HG03558 (cell line): ENCODE results near the gene CENPU.

Experiments used
- ATAC-seq: cut with Tn5 transposase; IDR thresholded peaks from one replicate; pipeline ENCODE4 v1.9.1; 2021; ENCODE audit warnings: moderate number of reproducible peaks; ENCODE audit not compliant: unreplicated experiment; ENCODE audit errors: extremely low read depth

Gene CENPU

DNA sequence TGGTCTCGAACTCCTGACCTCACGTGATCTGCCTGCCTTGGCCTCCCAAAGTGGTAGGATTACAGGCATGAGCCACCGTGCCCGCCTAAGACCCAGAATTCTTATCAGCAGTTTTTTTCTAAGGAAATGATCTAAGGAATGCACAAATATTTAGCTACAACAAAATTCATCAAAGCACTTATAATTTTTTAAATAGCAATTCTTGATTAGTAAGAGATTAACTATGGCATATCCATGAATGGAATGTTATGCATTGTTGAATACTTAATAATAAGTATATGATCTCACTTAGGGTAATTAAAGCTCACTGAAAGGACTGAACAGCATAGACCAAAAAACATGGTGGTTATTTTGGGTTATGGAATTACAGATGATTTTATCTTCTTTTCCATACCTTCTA is 18.4 kb downstream of the CENPU start:
- no peak for ATAC-seq

DNA sequence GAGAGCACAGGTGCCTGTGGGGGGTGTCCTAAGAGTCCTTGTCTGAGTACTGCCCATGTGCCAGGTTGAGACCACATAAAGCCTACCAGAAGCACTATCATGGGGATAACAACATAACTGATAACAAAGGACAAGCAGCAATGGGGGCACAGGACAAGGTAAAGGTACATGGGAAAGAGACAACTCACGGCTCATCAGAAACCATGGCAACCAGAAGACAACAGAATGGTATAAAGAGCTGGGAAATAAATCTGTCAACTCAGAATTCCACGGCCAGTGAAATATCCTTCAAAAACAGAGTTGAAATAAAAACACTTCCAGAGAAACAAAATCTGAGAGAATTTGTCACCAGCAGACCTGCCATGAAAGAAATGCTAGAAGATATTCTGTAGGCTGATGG is 20.0 kb downstream of the CENPU start:
- ATAC-seq, result no peak

DNA sequence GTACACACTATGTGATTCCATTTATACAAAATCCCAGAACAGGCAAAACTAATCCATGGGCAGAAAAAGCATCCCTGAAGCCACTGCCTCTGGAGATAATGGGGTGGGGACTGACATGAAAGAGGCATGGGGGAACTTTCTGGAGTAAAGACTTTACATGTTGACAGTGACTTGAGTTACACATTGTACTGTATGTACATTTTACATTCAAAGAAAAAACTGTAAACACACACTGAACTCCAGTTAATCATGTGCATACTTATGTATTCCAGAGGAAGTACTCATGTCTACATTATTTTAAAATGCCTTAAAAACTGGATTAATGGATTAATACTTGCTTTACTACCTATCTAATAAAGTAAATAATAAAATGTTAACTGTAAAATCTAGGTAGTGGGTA is 21.6 kb downstream of the CENPU start:
- no peak for ATAC-seq

DNA sequence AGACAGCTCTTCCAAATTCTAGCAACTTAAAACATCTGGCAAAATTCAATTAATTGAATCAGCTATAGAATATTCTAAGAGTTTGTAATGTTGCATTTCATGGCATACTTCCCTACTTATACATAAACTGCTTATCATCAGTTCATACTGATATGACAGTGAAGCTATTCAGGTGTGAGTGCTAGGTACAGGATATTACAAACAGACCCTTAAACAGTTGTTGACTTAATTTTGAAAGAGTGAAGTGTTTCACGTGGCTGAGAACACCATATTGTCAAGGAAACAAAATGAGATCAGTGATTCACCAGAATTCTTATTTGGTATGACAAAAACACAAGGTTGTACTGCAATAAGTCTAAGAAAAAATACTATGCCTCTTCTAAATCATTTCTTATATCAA is 27.4 kb downstream of the CENPU start:
- ATAC-seq, result no peak

DNA sequence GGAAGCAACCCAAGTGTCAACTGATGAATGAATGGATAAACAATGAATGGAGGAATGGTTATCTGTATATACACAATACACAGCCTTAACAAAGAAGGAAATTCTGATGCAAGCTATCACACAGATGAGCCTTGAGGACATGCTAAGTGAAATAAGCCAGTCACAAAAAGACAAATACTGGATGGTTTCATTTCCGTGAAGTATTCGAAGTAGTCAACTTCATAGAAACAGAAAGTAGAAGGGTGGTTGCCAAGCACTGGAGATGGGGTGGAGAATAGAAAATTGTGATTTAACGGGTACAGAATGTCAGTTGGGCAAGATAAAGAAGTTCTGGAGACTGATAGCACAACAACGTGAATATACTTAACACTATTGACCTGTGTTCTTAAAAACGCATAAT is 28.2 kb downstream of the CENPU start:
- no peak for ATAC-seq

DNA sequence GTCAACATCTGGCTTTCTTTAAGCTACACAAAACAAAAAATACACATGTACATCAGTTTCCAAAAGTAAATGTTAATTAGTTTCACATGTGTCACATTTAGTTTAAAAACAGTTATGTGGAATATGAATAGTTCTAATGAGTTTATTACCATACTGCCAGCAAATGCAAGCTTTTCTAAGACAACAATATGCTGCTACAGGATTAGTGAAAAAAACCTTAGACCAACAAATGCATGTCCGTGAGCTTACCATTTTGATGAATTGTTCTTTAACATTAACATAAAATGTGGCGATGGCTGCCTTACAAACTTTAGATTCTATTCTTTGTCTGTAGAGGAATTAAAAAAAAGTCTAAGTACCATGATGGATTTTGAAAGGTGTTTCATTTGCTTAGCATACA is 31.8 kb downstream of the CENPU start:
- ATAC-seq, result no peak

DNA sequence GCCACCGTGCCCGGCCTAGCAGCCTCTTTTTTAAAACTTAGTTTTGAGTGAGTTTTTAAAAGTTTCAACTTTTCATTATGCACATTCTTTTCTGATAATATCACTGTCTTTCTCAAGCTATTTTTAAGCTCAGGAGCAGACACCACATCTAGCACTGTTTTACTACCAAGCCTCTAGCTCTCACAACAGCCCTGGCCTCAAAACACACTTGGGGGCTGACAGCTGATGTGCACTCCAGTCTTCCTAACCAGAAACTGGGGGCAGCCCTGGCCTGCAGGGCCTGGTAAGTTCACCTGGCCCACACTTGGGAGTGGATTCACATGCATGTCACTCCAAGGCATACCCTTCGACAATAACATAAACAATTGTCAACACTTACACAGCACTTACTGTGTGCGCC is 34.0 kb downstream of the CENPU start:
- ATAC-seq, result no peak

DNA sequence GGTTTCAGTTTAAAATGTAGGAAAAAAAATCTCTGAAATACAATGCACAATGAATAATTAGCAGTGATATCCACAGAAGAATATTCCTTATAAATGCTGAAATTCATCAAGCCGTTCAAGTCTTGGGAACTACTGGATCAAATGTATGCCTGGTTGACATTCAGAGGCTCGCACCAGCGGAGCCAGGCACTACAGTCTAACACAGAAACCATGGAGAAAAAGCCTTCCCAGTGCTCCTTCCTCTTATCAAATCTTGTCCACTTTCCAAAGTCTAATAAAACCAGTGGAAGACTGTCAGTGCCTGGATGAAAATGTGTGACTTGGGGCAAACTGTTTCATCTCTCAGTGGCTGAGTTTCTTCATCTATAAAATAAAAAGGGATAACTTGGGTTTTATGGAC is 35.9 kb downstream of the CENPU start:
- no peak for ATAC-seq

DNA sequence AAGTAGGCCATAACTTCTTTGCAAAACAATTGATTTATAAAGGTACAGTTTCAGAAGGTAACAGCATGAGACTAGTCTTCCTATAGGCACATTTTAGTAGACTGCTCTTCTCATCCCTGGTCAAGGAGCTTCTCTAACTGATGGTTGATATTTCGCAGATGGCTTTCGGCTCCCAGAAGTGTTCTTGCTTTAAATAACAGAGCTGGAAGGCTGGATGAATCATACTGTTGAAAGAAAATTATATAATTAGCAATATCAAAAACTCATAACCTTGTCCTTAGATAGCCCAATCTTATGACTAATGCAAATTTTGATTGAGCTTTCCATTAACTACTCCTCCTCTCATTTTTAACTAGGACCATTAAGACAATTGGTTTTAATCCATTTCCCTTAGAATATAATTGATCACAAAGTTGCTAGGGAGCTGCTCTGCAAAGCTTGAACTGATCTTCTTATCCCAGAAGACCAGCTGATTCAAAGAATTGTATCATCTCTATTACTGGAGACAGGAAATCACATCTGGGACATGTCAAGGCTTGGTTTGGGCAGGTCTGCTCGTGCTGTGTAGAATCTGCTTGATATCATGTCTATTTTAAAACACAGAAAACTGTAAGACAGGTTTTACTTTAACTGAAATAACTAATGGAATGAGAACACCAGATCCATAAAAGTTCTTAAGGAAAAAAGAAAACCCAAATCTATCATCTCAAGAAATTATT is 38.6 kb downstream of the CENPU start:
- no peak for ATAC-seq

DNA sequence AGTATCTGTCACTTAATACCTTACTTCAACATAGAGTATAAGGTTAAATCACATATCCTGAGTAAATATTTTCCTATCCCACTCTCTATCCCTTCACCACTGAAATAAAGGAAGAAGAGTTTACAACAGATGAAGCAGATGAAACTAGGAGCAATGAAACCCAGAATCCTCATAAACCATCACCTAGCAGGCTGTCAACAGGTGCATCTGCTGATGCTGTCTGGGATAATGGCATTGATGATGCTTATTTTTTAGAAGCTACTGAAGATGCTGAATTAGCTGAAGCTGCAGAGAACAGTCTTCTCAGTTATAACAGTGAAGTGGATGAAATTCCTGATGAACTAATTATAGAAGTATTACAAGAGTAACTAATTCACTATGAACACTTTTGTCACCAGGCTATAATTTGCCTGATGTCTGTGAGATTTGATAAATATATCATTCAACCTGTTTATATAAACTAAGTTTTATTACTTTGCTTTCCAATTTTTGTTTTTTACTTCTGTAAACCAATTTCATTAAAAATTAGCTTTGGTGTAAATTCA is 39.4 kb downstream of the CENPU start:
- ATAC-seq, result no peak

DNA sequence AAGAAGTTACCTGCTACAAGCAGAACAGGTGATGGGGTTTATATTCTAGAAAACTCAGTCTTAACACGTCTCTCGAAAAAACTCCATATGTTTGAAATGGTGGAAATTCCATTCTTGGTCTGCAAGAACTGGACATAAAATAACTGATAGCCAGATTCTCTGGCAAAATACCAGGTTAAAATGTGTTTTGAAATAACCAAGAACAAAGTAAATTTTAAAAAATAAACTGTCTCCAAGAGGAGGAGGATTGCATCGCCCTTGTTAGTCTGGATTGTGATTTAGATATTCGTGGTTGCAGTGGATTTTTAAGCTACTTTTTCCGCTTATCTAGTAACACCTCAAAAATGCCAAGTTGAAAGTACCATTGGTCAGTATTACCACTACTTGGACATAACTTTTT is 40.8 kb downstream of the CENPU start:
- no peak for ATAC-seq

DNA sequence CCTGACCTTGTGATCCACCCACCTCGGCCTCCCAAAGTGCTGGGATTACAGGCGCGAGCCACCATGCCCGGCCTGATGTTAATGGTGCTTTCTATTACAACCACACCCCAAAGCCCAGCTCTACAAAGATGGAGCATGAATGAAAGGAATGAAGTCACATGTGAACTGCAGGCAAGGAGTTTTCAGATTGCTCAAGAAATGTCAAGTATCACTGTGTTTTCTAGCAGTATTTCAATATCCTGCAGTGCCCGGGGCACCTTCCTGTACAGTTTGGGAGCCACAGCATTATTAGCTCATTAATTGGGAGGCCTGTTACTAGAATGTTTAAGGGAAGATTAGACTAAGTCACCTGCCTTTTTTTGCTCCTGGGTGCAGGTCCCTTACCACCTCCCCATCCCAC is 44.2 kb downstream of the CENPU start:
- ATAC-seq, result no peak

DNA sequence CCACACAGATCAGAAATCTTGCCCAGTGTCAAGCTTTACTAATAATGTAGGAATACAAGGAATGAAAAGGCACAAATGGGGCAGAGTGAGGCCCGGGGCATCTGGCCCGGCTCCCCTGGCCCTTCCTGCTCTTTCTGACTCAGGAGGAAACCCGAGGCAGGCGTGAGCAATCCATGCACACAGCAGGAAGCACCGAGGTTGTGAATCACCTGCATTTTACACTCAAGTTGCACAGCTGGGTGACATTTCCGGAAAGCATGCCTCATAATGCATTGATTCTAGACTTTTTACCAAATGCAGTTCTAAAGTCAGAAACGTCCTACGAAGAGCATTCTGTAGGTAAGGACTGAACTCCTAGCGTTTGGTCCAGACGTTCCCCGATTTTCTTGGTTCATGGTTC is 45.4 kb downstream of the CENPU start:
- ATAC-seq, result no peak

DNA sequence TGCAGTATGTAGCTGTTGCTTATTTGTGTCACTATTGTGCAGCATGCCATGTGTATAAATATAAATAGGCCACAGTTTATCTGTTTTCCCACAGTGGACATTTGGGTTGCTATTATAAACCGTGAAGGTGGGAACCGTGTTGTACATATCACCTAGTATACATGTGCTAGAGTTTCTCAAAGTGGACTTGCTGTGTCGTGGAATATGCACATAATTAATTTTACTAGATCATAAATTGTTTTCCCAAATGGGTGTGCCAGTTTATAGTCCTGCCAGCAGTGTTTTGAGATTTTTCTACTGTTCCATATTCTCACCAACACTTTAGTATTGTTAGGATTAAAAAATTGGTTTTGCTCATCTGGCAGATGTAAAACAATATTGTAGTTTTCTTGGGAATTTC is 45.9 kb downstream of the CENPU start:
- ATAC-seq, result no peak

DNA sequence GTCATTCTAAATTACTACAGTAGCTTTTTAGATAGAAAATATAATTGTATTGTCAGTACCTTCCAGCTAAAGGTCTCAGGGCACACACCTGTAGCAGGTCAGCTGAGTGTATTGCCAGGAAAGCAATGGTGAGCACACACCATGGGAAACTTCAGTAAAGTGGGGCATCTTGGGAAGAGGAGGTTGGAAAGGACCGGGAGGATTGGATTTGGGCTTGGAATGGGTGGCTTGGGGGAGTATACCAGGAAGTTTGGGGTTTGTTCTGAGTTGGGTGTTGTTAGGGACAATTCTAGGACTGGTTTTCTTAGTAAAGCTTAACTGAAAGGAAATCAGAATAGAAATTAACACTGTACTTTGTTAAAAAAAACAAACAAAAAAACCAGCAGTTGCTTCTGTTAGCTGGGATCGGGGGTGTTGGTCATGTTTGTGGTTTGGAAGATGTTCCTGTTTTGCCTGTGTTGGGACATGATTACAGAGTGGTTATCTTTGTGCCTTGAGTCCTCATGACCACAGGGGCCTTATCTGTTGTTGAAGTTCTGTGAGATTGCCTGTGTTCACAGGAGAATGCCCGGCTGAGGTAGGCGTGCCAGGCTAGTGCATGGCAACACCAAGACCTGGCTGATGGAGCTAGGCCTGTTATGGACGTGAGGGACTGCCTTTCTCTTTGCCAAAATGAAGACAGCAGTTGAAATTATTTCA is 49.3 kb downstream of the CENPU start:
- ATAC-seq, result no peak

DNA sequence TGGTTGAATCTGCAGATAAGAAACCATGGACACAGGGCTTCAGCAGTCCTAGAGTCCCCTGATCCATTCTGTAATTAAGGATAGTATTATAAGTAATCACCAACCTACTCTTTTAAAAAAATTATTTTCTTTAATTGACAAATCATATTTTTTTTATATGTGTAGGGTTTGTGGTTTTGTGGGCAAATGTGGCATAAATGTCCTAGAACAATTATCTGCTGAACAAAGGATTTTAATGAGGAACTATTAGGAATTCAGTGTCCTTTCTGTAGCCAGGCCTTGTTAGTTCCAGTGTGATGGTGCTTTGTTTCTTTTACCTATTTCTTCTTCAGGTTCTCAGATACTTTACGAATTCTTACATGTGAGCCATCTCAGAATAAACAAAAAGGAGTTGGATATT is 52.0 kb downstream of the CENPU start:
- ATAC-seq, result no peak

DNA sequence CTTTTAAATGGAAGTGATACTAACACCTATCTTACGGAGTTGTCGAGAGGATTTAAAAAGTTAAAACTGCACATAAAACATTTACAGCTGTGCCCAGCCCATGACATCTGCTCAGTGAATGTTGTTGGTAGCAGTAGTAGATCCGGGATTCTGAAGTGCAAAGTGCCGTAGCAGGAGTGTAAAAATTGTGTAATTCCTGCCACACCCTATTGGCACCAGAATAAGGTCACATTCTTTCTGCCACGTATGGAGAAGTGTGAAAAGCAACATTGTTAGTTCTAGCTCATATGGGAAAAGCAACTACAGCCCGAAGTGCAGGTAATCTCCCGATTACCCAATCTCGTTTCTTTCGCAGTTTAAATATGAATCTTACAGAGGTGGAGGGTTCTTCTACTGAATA is 53.2 kb downstream of the CENPU start:
- ATAC-seq, result no peak

DNA sequence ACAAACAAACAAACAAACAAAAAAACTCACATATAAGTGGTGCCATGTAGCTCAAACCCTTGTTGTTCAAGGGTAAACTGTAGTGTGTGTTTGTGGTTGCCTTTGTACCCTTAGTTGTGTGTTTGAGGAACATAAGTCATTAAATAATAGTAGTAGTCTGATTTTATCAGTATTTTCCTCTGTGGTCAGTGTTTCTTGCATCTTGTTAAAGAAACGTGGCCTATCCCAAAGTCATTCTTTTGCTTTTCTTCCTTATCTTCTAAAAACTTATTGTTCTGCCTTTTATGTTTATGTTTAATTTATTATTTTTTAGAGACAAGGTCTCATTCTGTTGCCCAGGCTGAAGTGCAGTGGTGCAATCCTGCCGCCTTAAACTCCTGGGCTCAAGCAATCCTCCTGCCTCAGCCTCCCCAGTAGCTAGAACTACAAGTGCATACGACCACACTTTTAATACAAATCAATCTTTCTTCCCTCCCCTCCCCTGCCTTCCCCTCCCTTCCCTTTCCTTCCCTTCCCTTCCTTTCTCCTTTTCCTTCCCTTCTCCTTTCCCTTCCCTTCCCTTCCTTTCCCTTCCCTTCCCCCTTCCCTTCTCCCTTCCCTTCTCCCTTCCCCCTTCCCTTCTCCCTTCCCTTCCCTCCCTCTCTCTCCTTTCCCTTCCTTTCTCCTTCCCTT is 57.9 kb downstream of the CENPU start:
- no peak for ATAC-seq

DNA sequence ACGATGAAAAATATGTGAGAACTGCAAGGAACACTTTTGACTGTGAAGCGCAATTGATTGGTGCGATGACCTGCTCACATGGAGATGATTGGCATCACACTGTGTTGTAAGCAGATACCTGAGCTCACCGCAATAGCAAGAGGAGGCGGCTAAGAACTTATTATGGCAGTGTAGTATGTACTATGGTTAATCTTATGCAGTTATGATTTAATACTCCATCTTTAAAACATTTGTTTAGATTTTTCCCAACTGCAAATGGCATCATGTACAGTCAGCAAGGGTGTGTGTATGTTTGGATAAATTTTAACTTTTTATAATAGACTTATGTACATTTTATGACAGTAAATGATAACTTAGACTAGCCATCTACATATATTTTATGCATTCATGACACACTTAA is 58.9 kb downstream of the CENPU start:
- no peak for ATAC-seq

DNA sequence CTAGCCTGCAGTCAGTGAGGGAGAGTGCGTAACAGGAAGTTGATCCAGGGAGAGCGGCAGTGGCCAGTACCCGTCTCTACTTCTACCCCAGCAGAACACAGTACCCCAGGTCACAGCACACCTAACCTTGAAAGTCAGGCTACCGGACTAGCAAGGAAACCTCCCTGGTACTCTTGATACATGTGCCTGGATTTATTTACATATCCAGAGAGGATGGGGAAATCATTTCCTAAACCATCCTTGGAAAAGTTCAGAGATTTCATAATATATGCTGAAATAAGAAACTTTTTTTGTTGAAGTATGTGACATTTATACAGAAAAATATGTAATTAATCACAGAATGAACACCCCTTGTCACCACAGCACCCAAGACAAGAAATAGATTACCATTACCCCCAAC is 59.9 kb downstream of the CENPU start:
- no peak for ATAC-seq

DNA sequence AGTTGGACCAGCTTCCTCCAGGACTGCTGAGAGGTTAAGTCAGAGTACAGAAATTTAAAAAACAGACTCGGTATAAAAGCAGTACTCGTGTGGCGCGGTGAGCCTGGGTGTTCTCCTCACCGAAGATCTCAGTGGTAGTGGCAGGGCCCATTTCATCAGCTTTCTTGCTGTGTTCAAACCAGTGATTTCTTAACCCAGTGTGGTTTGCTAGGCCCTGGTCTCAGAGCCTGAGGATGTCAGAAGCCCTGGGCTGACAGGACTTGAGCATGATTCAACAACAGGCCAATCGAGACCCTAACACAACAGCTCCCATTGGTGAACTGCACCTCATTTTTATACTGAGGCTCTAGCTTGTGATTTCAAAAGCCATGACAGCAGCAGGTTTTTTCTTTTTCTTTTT is 61.2 kb downstream of the CENPU start:
- ATAC-seq, result no peak
